Heart left ventricle (tissue), 13 donors: ENCODE measurements around the gene SCN11A.

ENCODE experiments used
- CTCF ChIP-seq, 12 donors: fragments of 200-600 bp; sonication (generic) in 4 of 12; IDR thresholded peaks; one replicate each; pipeline versions ENCODE4 v1.5.0 to v1.8.0; 2018 to 2022; ENCODE audit warnings: antibody characterized with exemption in 12 of 12, mild to moderate bottlenecking in 5 of 12
- POLR2A ChIP-seq, 2 donors: fragments of 450-650 bp; IDR thresholded peaks; one replicate each; pipeline ENCODE4 v1.6.1; 2017; ENCODE audit warnings: antibody characterized with exemption in 2 of 2, mild to moderate bottlenecking in 2 of 2, moderate library complexity in 2 of 2
- donor health status: ischemic (EF 13 %, LVEDD 7.1; RV severe dilation, severe dysfunction).
- donor health status: DM: no; HTN: yes; CAD: no.
- donor health status: DM: no; HTN: no; CAD: no.
- donor health status: ischemic (EF 25% LVEDD 6.9; RV normal size, moderate dysfunction).
- donor health status: ischemic (EF 25% LVEDD 5.7; RV mildly dilated, moderate dysfunction).
- donor health status: ischemic (EF 35%, LVEDD 5.7; RV mildly dilated, moderate dysfunction).
- donor health status: nonischemic (EF 11% LVEDD 7.7; RV severe dilation, severe dysfunction).
- donor health status: DM: yes; HTN: yes; CAD: no.
- donor health status: PGD.
- donor health status: ischemic (EF 29% LVEDD 5.4; RV normal size, mild dysfunction).
- donor health status: nonischemic (EF 23%, LVEDD 6.1; RV moderate dilation, normal function).

GRCh38 chr3:39053696-39054095 lies 2.0 kb upstream of the SCN11A start:
- no peak for TF ChIP-seq CTCF (IDR thresholded peaks at IDR 0.05)
- TF ChIP-seq POLR2A (IDR thresholded peaks at IDR 0.05) = no peak
